GM23338 (cell line): ENCODE measurements around the gene TRAF2.

Source experiments
- CREB1 ChIP-seq: fragments of 250-450 bp; sonication (Bioruptor Pico); IDR thresholded peaks from 2 replicates; pipeline ENCODE4 v1.5.0; 2020; ENCODE audit warnings: low read depth, mild to moderate bottlenecking, moderate library complexity
- ETS1 ChIP-seq: IDR thresholded peaks from 2 replicates; pipeline ENCODE4 v1.6.1; 2016; ENCODE audit warnings: antibody characterized with exemption
- EZH2 ChIP-seq: fragments of 200-600 bp; sonication (generic); IDR thresholded peaks from one replicate; pipeline ENCODE4 v1.8.0; 2017; ENCODE audit warnings: antibody characterized with exemption, mild to moderate bottlenecking, low read depth; ENCODE audit not compliant: unreplicated experiment
- EZH2phosphoT487 ChIP-seq: fragments of 200-600 bp; sonication (generic); IDR thresholded peaks from one replicate; pipeline ENCODE4 v1.8.1; 2018; ENCODE audit warnings: antibody characterized with exemption; ENCODE audit not compliant: unreplicated experiment
- POLR2AphosphoS5 ChIP-seq: IDR thresholded peaks from 2 replicates; pipeline ENCODE4 v1.6.1; 2016; ENCODE audit warnings: antibody characterized with exemption, low read depth
- REST ChIP-seq: IDR thresholded peaks from one replicate; pipeline ENCODE4 v1.6.1; 2018; ENCODE audit warnings: antibody characterized with exemption; ENCODE audit not compliant: unreplicated experiment
- TF ChIP-seq, protein P1 (sequence below), 2 experiments: fragments of 200-600 bp in 1 of 2; sonication (generic) in 1 of 2; conservative IDR thresholded peaks; 2 replicates each; pipeline versions ENCODE4 v1.5.1 to v1.6.1; 2016 to 2017; ENCODE audit warnings: antibody characterized with exemption in 2 of 2, low read depth in 2 of 2, mild to moderate bottlenecking in 2 of 2, moderate library complexity in 1 of 2

- TF ChIP-seq ETS1 (no peak), REST (no peak), POLR2AphosphoS5 (no peak), EZH2phosphoT487 (no peak), CREB1 (CRISPR knock-in tag) (no peak), EZH2 (no peak)
- TF ChIP-seq, protein P1, sequence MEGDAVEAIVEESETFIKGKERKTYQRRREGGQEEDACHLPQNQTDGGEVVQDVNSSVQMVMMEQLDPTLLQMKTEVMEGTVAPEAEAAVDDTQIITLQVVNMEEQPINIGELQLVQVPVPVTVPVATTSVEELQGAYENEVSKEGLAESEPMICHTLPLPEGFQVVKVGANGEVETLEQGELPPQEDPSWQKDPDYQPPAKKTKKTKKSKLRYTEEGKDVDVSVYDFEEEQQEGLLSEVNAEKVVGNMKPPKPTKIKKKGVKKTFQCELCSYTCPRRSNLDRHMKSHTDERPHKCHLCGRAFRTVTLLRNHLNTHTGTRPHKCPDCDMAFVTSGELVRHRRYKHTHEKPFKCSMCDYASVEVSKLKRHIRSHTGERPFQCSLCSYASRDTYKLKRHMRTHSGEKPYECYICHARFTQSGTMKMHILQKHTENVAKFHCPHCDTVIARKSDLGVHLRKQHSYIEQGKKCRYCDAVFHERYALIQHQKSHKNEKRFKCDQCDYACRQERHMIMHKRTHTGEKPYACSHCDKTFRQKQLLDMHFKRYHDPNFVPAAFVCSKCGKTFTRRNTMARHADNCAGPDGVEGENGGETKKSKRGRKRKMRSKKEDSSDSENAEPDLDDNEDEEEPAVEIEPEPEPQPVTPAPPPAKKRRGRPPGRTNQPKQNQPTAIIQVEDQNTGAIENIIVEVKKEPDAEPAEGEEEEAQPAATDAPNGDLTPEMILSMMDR (conservative IDR thresholded peaks at IDR 0.05; ENCODE audit: low read depth in 2 of 2), result no peak
Observed at GRCh38 chr9:136852664-136853595, 33.4 kb upstream of the TRAF2 start.
